Measurements from ENCODE around the gene MYCBP2. TPM values are rescaled to one million over a fixed set of nuclear protein-coding genes. Genes with fewer than 3 reads are reported as not detected.

The MYCBP2 gene
- total RNA-seq, 1 donor from 2014 or later, result 233 TPM

- peaks cover 9% of the 10 kb centered on the region for H3K4me1 Mint-ChIP-seq (ENCODE audit: low read depth, unreplicated experiment)
- no peak overlapping the region for H3K27ac Mint-ChIP-seq (ENCODE audit: unreplicated experiment)
- no peaks in the 10 kb centered on the region for H3K9me3 Mint-ChIP-seq (ENCODE audit: unreplicated experiment)
- H3K36me3 Mint-ChIP-seq (ENCODE audit: unreplicated experiment), result no peaks in the 10 kb centered on the region
- no peaks in the 10 kb centered on the region for H3K27me3 Mint-ChIP-seq (ENCODE audit: unreplicated experiment)
- no peak overlapping the region for H3K4me3 Mint-ChIP-seq (ENCODE audit: unreplicated experiment)
- TF ChIP-seq CTCF (IDR thresholded peaks at IDR 0.05; ENCODE audit: partially characterized antibody, unreplicated experiment), result no peak
- DNase-seq, result no peak
Measured at GRCh38 chr13:77373502-77373901, 46.6 kb upstream of the MYCBP2 start.

GRCh38 chr13:77372275-77372674 lies 45.4 kb upstream of the MYCBP2 start:
- H3K4me3 Mint-ChIP-seq (ENCODE audit: unreplicated experiment), result no peak overlapping the region
- no peaks in the 10 kb centered on the region for H3K9me3 Mint-ChIP-seq (ENCODE audit: unreplicated experiment)
- H3K4me1 Mint-ChIP-seq (ENCODE audit: low read depth, unreplicated experiment), result peaks cover 9% of the 10 kb centered on the region
- no peaks in the 10 kb centered on the region for H3K36me3 Mint-ChIP-seq (ENCODE audit: unreplicated experiment)
- H3K27ac Mint-ChIP-seq (ENCODE audit: unreplicated experiment), result no peak overlapping the region
- peaks cover 3% of the 10 kb centered on the region for H3K27me3 Mint-ChIP-seq (ENCODE audit: unreplicated experiment)
- DNase-seq, result no peak
- TF ChIP-seq CTCF (IDR thresholded peaks at IDR 0.05; ENCODE audit: partially characterized antibody, unreplicated experiment), result no peak

DNA sequence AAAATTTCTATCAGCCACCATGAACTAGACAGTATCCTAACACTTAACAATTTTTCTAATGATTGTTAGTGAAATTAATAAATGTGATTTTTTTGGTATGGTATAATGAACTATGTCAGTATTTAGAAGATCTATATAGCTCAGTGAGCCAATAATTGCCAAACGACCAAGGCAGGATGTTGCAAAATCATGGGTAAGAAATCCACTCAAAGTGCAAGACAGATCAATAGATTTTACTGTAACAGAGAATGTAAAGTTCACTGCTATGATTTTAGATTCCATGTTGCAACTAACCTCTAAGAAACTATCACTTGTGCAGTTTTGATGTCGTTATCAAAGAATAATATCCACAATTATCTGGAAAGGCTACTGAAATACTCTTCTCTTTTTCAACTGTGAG lies 44.0 kb upstream of the MYCBP2 start:
- H3K36me3 Mint-ChIP-seq (ENCODE audit: unreplicated experiment), result no peaks in the 10 kb centered on the region
- no peaks in the 10 kb centered on the region for H3K9me3 Mint-ChIP-seq (ENCODE audit: unreplicated experiment)
- no peak overlapping the region for H3K27ac Mint-ChIP-seq (ENCODE audit: unreplicated experiment)
- no peak for DNase-seq
- TF ChIP-seq CTCF (IDR thresholded peaks at IDR 0.05; ENCODE audit: partially characterized antibody, unreplicated experiment), result no peak
- peaks cover 3% of the 10 kb centered on the region for H3K27me3 Mint-ChIP-seq (ENCODE audit: unreplicated experiment)
- H3K4me1 Mint-ChIP-seq (ENCODE audit: low read depth, unreplicated experiment), result peaks cover 9% of the 10 kb centered on the region
- H3K4me3 Mint-ChIP-seq (ENCODE audit: unreplicated experiment), result no peak overlapping the region

- Mint-ChIP-seq H3K9me3 (ENCODE audit: unreplicated experiment) (no peaks in the 10 kb centered on the region), H3K27me3 (ENCODE audit: unreplicated experiment) (no peaks in the 10 kb centered on the region)
- DNase-seq, result no peak
Measured at GRCh38 chr13:77362166-77362565, 35.3 kb upstream of the MYCBP2 start.

More at GRCh38 chr13:77362166-77362565, 35.3 kb upstream of the MYCBP2 start:
- H3K4me3 Mint-ChIP-seq (ENCODE audit: unreplicated experiment), result no peak overlapping the region
- TF ChIP-seq CTCF (IDR thresholded peaks at IDR 0.05; ENCODE audit: partially characterized antibody, unreplicated experiment), result no peak
- H3K4me1 Mint-ChIP-seq (ENCODE audit: low read depth, unreplicated experiment), result no peaks in the 10 kb centered on the region
- no peak overlapping the region for H3K27ac Mint-ChIP-seq (ENCODE audit: unreplicated experiment)
- no peaks in the 10 kb centered on the region for H3K36me3 Mint-ChIP-seq (ENCODE audit: unreplicated experiment)
